Measurements from ENCODE around the gene CFAP44.

DNA sequence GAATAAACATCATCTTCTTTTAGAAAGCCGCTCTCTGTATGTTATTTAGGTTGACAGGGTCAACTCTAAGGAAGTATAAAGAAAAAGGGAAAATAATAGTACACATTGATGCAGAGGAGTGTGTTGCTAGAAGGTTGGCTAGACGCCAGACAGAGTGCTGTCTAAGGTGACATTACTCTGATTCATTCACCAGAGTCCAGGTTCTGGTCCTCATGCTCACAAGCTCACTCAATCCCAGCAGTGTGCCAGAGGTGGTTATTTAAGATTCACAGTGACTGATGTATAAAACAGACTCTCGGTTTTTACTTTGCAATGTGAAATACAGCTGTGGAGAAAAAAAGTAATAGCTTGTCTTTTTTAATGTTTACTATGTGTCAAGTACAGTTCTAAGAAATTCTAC is 1.7 kb downstream of the CFAP44 start:
- TF ChIP-seq, protein P1, sequence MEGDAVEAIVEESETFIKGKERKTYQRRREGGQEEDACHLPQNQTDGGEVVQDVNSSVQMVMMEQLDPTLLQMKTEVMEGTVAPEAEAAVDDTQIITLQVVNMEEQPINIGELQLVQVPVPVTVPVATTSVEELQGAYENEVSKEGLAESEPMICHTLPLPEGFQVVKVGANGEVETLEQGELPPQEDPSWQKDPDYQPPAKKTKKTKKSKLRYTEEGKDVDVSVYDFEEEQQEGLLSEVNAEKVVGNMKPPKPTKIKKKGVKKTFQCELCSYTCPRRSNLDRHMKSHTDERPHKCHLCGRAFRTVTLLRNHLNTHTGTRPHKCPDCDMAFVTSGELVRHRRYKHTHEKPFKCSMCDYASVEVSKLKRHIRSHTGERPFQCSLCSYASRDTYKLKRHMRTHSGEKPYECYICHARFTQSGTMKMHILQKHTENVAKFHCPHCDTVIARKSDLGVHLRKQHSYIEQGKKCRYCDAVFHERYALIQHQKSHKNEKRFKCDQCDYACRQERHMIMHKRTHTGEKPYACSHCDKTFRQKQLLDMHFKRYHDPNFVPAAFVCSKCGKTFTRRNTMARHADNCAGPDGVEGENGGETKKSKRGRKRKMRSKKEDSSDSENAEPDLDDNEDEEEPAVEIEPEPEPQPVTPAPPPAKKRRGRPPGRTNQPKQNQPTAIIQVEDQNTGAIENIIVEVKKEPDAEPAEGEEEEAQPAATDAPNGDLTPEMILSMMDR (conservative IDR thresholded peaks at IDR 0.05 in 1 of 2, IDR thresholded peaks at IDR 0.05 in 1 of 2; ENCODE audit: extremely low read depth in 1 of 2, insufficient read depth in 1 of 2, low read depth in 1 of 2, low read length in 2 of 2), result no peak
- TF ChIP-seq EZH2 (IDR thresholded peaks at IDR 0.05; ENCODE audit: borderline replicate concordance, low read length), result no peak

Measured in mammary epithelial cell (primary cell).